CD4-positive, alpha-beta T cell treated with Interleukin-4 for 1 hour (primary cell): ENCODE results near the gene CCR5.
"Not testable (repeated sequence)": the region's sequence is repeated elsewhere in the genome, so short reads cannot be mapped to it uniquely, and the experiment has no call there.

Experiments
- DNase-seq, 2 donors: peaks; one replicate each; pipeline ENCODE4 v3.0.0-alpha.2; 2020 to 2022

Gene CCR5

GRCh38 chr3:46388847-46389246, 18.1 kb downstream of the CCR5 start:
- not testable (repeated sequence) for DNase-seq

- DNase-seq, result no peak
Measured at GRCh38 chr3:46389306-46389705, 18.6 kb downstream of the CCR5 start.

- not testable (repeated sequence) for DNase-seq
Measured at GRCh38 chr3:46391526-46391925, 20.8 kb downstream of the CCR5 start.

- DNase-seq, result no peak
Measured at GRCh38 chr3:46393011-46393410, 22.3 kb downstream of the CCR5 start.

- DNase-seq, result no peak
Measured at GRCh38 chr3:46393554-46394434, 23.0 kb downstream of the CCR5 start.

GRCh38 chr3:46395210-46395661, 24.5 kb downstream of the CCR5 start:
- no peak for DNase-seq

GRCh38 chr3:46395766-46396530, 25.2 kb downstream of the CCR5 start:
- peak in 1 of 2 donors; percentile 41 for DNase-seq

- no peak for DNase-seq
Measured at GRCh38 chr3:46397111-46397510, 26.4 kb downstream of the CCR5 start.

- DNase-seq, result no peak
Measured at GRCh38 chr3:46398186-46398955, 27.6 kb downstream of the CCR5 start.

- DNase-seq, result no peak
Measured at GRCh38 chr3:46399098-46399497, 28.4 kb downstream of the CCR5 start.

GRCh38 chr3:46399557-46399956, 28.8 kb downstream of the CCR5 start:
- no peak for DNase-seq

- no peak for DNase-seq
Measured at GRCh38 chr3:46400000-46400734, 29.4 kb downstream of the CCR5 start.

GRCh38 chr3:46400846-46401245, 30.1 kb downstream of the CCR5 start:
- DNase-seq, result no peak

- no peak for DNase-seq
Measured at GRCh38 chr3:46401579-46401978, 30.8 kb downstream of the CCR5 start.

- not testable (repeated sequence) for DNase-seq
Measured at GRCh38 chr3:46402902-46403301, 32.2 kb downstream of the CCR5 start.

- DNase-seq, result peak in 1 of 2 donors; percentile 63
Measured at GRCh38 chr3:46405301-46406019, 34.7 kb downstream of the CCR5 start.

GRCh38 chr3:46406443-46406787, 35.7 kb downstream of the CCR5 start:
- peak; percentile 16 to 82 for DNase-seq

- DNase-seq, result peak; percentile 63 to 81
Measured at GRCh38 chr3:46406788-46407611, 36.3 kb downstream of the CCR5 start, which contains the start of the genes CCR5AS and CCRL2. CCR5AS (minus strand) TSS chr3:46407066. CCRL2 (plus strand) TSS chr3:46407259; CDS start chr3:46408080, 821 bp downstream.

- DNase-seq, result no peak
Measured at GRCh38 chr3:46407970-46408369, 37.2 kb downstream of the CCR5 start.

GRCh38 chr3:46408853-46409252, 38.1 kb downstream of the CCR5 start:
- DNase-seq, result no peak
